ENCODE measurements around the gene DPH7. TPM values are rescaled to one million over a fixed set of nuclear protein-coding genes. Genes with fewer than 3 reads are reported as not detected.
"Not testable (repeated sequence)": the region's sequence is repeated elsewhere in the genome, so short reads cannot be mapped to it uniquely, and the experiment has no call there.

DPH7 gene
- total and polyA plus RNA-seq, 10 donors = 31.7 to 80.5 (median 41.2) TPM

DNA sequence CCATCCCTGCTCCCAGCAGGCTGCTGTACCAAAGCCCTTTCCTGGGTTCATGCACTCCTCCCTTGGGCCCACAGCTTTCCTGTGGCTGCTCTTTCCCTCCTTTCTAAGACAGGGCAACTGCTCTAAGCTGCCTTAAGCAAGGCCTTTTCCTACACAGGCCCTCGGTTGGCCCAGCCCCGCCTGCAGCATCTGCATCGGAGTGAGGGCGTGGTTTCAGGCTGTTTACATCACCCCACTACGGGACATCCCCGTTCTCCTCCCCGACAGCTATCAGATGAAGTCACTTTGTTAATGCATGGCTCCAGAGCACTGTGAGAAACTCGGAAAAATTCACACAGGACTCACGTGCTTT lies 3.4 kb downstream of the DPH7 start:
- no peak for TF ChIP-seq POLR2A (IDR thresholded peaks at IDR 0.05)
- no peak overlapping the region for H3K27ac ChIP-seq
- no peak overlapping the region for H3K4me3 ChIP-seq
- H3K4me1 ChIP-seq = peaks cover 23 to 53% (median 40%) of the 10 kb centered on the region in 6 donors
- peaks cover 0 to 65% (median 38%) of the 10 kb centered on the region in 6 donors for H3K36me3 ChIP-seq
- H3K27me3 ChIP-seq (replicated peaks in 1 of 7) = no peaks in the 10 kb centered on the region
- 60 to 85% (median 74%) methylated on average over 9 of the region's 9 CpGs for WGBS, 5 donors
- no peaks in the 10 kb centered on the region for H3K9me3 ChIP-seq
- intact Hi-C loops (cut with DNase I; ENCODE audit: low total_unique reads) = no loop called here
- no peak for DNase-seq

DNA sequence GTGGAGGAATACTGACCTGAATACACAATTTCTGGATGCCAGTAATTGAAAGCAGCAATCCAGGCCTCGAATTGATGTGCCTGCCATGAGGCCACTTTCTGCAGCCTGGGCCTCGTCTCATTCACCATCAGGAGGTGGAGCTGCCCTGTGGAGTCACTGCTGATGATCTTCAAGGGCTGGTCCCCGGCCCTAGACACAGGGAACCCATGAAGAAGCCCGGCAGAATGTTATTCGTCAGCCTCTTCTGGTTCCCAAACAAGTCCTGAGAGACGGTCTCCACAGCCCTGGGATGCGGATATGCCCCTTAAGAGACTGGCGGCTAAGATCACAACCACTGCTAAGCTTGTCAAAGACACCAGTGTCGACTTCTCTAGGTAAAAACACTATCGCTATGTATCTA lies 4.5 kb downstream of the DPH7 start:
- peaks cover 0 to 68% (median 38%) of the 10 kb centered on the region in 6 donors for H3K36me3 ChIP-seq
- 89 to 94% (median 90%) methylated on average over 10 of the region's 10 CpGs for WGBS, 5 donors
- DNase-seq = no peak
- TF ChIP-seq, protein P1, sequence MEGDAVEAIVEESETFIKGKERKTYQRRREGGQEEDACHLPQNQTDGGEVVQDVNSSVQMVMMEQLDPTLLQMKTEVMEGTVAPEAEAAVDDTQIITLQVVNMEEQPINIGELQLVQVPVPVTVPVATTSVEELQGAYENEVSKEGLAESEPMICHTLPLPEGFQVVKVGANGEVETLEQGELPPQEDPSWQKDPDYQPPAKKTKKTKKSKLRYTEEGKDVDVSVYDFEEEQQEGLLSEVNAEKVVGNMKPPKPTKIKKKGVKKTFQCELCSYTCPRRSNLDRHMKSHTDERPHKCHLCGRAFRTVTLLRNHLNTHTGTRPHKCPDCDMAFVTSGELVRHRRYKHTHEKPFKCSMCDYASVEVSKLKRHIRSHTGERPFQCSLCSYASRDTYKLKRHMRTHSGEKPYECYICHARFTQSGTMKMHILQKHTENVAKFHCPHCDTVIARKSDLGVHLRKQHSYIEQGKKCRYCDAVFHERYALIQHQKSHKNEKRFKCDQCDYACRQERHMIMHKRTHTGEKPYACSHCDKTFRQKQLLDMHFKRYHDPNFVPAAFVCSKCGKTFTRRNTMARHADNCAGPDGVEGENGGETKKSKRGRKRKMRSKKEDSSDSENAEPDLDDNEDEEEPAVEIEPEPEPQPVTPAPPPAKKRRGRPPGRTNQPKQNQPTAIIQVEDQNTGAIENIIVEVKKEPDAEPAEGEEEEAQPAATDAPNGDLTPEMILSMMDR (IDR thresholded peaks at IDR 0.05 in 8 of 11, conservative IDR thresholded peaks at IDR 0.05 in 3 of 11) = no peak
- no peak for TF ChIP-seq POLR2AphosphoS5 (IDR thresholded peaks at IDR 0.05)
- TF ChIP-seq POLR2A (IDR thresholded peaks at IDR 0.05) = no peak
- no peaks in the 10 kb centered on the region for H3K27me3 ChIP-seq (replicated peaks in 1 of 7)
- no peaks in the 10 kb centered on the region for H3K9me3 ChIP-seq
- no peak overlapping the region for H3K27ac ChIP-seq
- intact Hi-C loops (cut with DNase I; ENCODE audit: low total_unique reads) = no loop called here
- H3K4me3 ChIP-seq = no peak overlapping the region
- H3K4me1 ChIP-seq = peaks cover 21 to 42% (median 36%) of the 10 kb centered on the region in 6 donors

DNA sequence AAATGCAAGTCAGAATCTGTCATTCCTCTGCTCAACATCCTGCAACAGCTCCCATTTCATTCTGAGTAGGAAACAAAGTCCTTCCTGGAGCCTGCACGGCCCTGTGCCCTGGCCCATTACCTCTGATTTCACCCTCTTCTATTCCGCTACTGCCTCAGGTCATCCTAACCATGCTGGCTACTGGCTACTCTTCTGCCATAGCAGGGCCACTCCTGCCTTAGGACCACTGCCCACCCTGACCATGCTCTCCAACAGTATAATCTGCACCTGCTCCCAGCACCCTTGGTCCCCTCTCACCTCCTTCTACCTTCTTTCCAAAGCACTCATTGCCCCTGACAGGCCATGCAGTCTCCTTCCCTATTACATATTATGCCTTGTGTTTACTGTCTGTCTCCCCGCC lies 8.2 kb downstream of the DPH7 start:
- Histone ChIP-seq H3K4me1 (peaks cover 0 to 9% (median 4%) of the 10 kb centered on the region in 6 donors), H3K27ac (no peak overlapping the region), H3K9me3 (no peaks in the 10 kb centered on the region), H3K27me3 (replicated peaks in 1 of 7) (no peaks in the 10 kb centered on the region), H3K4me3 (no peak overlapping the region), H3K36me3 (peaks cover 0 to 59% (median 35%) of the 10 kb centered on the region in 6 donors)
- no peak for DNase-seq
- TF ChIP-seq, protein P1 (IDR thresholded peaks at IDR 0.05 in 8 of 11, conservative IDR thresholded peaks at IDR 0.05 in 3 of 11) = no peak
- no peak for TF ChIP-seq POLR2A (IDR thresholded peaks at IDR 0.05)
- no peak for TF ChIP-seq POLR2AphosphoS5 (IDR thresholded peaks at IDR 0.05)
- WGBS, 5 donors = 91 to 97% (median 96%) methylated on average over 3 of the region's 3 CpGs
- intact Hi-C loops (cut with DNase I; ENCODE audit: low total_unique reads) = no loop called here

DNA sequence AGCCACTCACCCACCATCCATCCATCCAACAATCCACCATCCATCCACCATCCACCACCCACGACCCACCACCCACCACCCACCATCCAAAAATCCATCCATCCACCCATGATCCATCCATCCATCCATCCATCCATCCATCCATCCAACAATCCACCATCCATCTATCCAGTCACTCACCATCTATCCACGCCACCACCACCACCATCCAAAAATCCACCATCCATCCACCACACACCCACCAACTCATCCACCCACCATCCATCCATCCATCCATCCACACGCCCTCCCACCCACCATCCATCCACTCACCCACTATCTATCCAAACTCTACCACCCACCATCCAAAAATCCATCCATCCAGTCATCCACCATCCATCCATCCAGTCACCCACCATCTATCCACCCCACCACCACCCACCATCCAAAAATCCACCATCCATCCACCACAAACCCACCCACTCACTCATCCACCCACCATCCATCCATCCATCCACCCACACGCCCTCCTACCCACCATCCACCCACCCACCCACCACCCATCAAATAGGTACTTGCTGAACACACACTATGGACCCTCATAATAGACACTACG lies 9.0 kb downstream of the DPH7 start:
- intact Hi-C loops (cut with DNase I; ENCODE audit: low total_unique reads) = no loop called here
- Histone ChIP-seq H3K27ac (no peak overlapping the region), H3K4me3 (no peak overlapping the region), H3K36me3 (peaks cover 0 to 53% (median 31%) of the 10 kb centered on the region in 6 donors), H3K27me3 (replicated peaks in 1 of 7) (no peaks in the 10 kb centered on the region), H3K4me1 (peaks cover 0 to under 1% (median 0%) of the 10 kb centered on the region in 6 donors), H3K9me3 (peaks cover 0 to 3% (median 0%) of the 10 kb centered on the region in 8 donors)
- TF ChIP-seq POLR2AphosphoS5 (IDR thresholded peaks at IDR 0.05) (no peak), POLR2A (IDR thresholded peaks at IDR 0.05) (no peak)
- TF ChIP-seq, protein P1 (IDR thresholded peaks at IDR 0.05 in 8 of 11, conservative IDR thresholded peaks at IDR 0.05 in 3 of 11) = no peak
- 94 to 98% (median 97%) methylated on average over 5 of the region's 5 CpGs for WGBS, 5 donors
- DNase-seq = no peak

DNA sequence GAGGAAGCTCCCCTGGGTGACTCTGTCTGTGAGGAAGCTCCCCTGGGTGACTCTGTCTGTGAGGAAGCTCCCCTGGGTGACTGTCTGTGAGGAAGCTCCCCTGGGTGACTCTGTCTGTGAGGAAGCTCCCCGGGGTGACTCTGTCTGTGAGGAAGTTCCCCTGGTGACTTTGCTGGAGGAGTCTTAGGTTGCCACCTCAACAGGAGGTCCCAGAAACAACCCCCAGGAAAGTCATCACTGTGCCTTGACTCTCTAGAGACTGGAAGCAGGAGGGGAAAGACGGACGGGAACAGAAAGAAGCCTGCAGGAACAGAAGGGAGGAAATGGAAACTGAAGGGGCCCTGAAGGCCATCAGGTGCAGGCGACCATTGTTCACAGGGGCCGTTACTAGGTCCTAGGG lies 10.3 kb downstream of the DPH7 start:
- 72 to 83% (median 77%) methylated on average over 5 of the region's 5 CpGs for WGBS, 5 donors
- H3K27me3 ChIP-seq (replicated peaks in 1 of 7); H3K4me3 ChIP-seq; DNase-seq; intact Hi-C loops (cut with DNase I; ENCODE audit: low total_unique reads); H3K4me1 ChIP-seq; H3K9me3 ChIP-seq; H3K27ac ChIP-seq: not testable (repeated sequence)
- H3K36me3 ChIP-seq = peaks cover 0 to 53% (median 31%) of the 10 kb centered on the region in 6 donors

Measured in spleen (tissue), 11 donors.